Right lobe of liver (tissue), 6 donors: Measurements from ENCODE around the gene TSPAN5. TPM values are rescaled to one million over a fixed set of nuclear protein-coding genes. Genes with fewer than 3 reads are reported as not detected.

Experiments
- ATAC-seq, 4 donors: fragments of 200-7000 bp; cut with Tn5 transposase; one replicate each; pipeline ENCODE4 v1.9.1; 2020; ENCODE audit warnings: mild to moderate bottlenecking in 4 of 4, moderate library complexity in 4 of 4
- DNase-seq, 3 donors: peaks; one replicate each; pipeline ENCODE4 v3.0.0-alpha.2; 2020
- H3K27ac ChIP-seq, 3 donors: fragments of 200-600 bp; one replicate each; pipeline ENCODE4 v1.8.0; 2022
- H3K27me3 ChIP-seq, 2 donors: fragments of 200-600 bp; one replicate each; pipeline ENCODE4 v1.8.0; 2022
- H3K36me3 ChIP-seq, 4 donors: fragments of 200-600 bp; sonication (generic) in 1 of 4; one replicate each; pipeline versions ENCODE4 v1.5.1 to v1.8.0; 2017 to 2022; ENCODE audit warnings: control low read depth in 1 of 4
- H3K4me1 ChIP-seq, 4 donors: fragments of 200-600 bp; sonication (generic) in 1 of 4; one replicate each; pipeline versions ENCODE4 v1.5.1 to v1.8.0; 2017 to 2022; ENCODE audit warnings: control low read depth in 1 of 4
- H3K4me3 ChIP-seq, 3 donors: fragments of 200-600 bp; one replicate each; pipeline ENCODE4 v1.8.0; 2022
- H3K9me3 ChIP-seq, 4 donors: fragments of 200-600 bp; sonication (generic) in 1 of 4; one replicate each; pipeline versions ENCODE4 v1.5.1 to v1.8.0; 2017 to 2022; ENCODE audit warnings: control low read depth in 1 of 4
- POLR2A ChIP-seq: fragments of 450-650 bp; IDR thresholded peaks from one replicate; pipeline ENCODE4 v1.6.1; 2017; ENCODE audit warnings: antibody characterized with exemption, mild to moderate bottlenecking
- WGBS: methylation state at CpG from one replicate; pipeline ENCODE4 v1.1.6; 2018; ENCODE audit warnings: low coverage, low lambda C conversion rate; ENCODE audit not compliant: insufficient coverage; ENCODE audit errors: missing lambda C conversion rate; 5-methylcytosine and 5-hydroxymethylcytosine counted together
- intact Hi-C, 2 donors: fragments of 100-400 bp; cut with DNase I; formaldehyde crosslinking; loops; one replicate each; pipeline versions ENCODE4 v1.11.2 to v1.14.1; 2022
- total RNA-seq, 6 experiments: library from RNA; depleted of rRNA in 2 of 6; stranded (reverse); fragments of >200 nt in 2 of 6; fragmentation: NEBNext Ultra II Directional in 3 of 6; extraction: Animal tissue kit (Norgen Biotek cat#: 25700) in 3 of 6; gene quantifications; one replicate each; pipeline versions ENCODE4 v1.1.0 to v1.2.4, GENCODE V29; 2016 to 2023
- TF ChIP-seq, protein P1 (sequence below), 4 donors: fragments of 200-600 bp in 3 of 4; fragments of 450-650 bp in 1 of 4; IDR thresholded peaks; one replicate each; pipeline versions ENCODE4 v1.5.1 to v1.8.0; 2016 to 2022; ENCODE audit warnings: antibody characterized with exemption in 4 of 4, mild to moderate bottlenecking in 2 of 4
- donor health status: DM: no; HTN: yes; CAD: no.
- donor health status: DM: no; HTN: no; CAD: no.
- donor health status: DM: no; HTN: no; CAD: no.
- donor health status: DM: no; HTN: yes; CAD: no.
- donor health status: DM: no; HTN: yes; CAD: no.

TSPAN5 gene
- total RNA-seq, 6 experiments from 2014 or later: 0.12 to 1.2 (median 0.50) TPM

DNA sequence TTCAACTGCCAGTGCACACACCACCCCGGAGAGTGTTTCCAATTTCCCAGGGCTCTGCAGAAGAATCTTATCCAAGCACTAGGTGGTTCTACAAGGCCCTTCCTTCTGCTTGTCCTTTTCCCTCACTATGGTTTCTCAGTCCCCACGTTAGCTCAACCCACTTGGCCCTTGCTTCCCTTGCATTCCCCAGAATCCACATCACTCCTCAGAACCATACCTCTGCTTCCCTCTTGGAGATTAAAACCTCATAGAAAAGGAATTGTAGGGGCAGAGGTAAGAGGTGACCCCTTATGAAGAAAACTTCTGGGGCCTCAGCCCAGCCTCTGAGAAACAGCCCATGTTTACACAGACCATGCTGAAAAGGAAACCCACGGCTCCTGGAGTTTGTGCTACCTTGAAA is 42.4 kb downstream of the TSPAN5 start:
- Histone ChIP-seq H3K9me3 (no peaks in the 10 kb centered on the region), H3K27me3 (no peaks in the 10 kb centered on the region), H3K36me3 (no peaks in the 10 kb centered on the region), H3K4me3 (no peak overlapping the region), H3K4me1 (no peaks in the 10 kb centered on the region), H3K27ac (no peak overlapping the region)
- DNase-seq (no peak), ATAC-seq (no peak)
- 74% methylated on average over 3 of the region's 3 CpGs for WGBS
- TF ChIP-seq, protein P1, sequence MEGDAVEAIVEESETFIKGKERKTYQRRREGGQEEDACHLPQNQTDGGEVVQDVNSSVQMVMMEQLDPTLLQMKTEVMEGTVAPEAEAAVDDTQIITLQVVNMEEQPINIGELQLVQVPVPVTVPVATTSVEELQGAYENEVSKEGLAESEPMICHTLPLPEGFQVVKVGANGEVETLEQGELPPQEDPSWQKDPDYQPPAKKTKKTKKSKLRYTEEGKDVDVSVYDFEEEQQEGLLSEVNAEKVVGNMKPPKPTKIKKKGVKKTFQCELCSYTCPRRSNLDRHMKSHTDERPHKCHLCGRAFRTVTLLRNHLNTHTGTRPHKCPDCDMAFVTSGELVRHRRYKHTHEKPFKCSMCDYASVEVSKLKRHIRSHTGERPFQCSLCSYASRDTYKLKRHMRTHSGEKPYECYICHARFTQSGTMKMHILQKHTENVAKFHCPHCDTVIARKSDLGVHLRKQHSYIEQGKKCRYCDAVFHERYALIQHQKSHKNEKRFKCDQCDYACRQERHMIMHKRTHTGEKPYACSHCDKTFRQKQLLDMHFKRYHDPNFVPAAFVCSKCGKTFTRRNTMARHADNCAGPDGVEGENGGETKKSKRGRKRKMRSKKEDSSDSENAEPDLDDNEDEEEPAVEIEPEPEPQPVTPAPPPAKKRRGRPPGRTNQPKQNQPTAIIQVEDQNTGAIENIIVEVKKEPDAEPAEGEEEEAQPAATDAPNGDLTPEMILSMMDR (IDR thresholded peaks at IDR 0.05): no peak
- TF ChIP-seq POLR2A: no peak
- intact Hi-C loops: no loop called here

DNA sequence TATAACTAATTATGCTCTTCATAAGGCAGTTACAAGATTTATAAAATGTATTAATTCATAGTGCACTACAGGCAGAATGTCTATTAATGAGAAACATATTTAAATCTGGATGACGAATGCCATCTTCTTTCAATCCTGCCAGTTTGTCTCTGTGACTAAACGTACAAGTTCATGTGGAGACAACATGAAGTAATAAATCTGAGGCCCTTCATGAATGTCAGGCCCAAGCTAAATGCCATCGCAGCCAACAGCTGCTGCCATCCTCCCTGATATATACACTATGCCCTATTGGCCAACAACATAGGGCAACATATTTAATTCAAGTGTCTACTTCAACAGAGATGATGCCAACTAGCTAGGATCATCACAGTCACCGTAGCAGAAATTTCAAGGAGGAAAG is 43.7 kb downstream of the TSPAN5 start:
- ATAC-seq (no peak), DNase-seq (no peak)
- Histone ChIP-seq H3K4me3 (no peak overlapping the region), H3K4me1 (no peaks in the 10 kb centered on the region), H3K36me3 (no peaks in the 10 kb centered on the region), H3K9me3 (no peaks in the 10 kb centered on the region), H3K27me3 (no peaks in the 10 kb centered on the region), H3K27ac (no peak overlapping the region)
- TF ChIP-seq POLR2A: no peak
- TF ChIP-seq, protein P1 (IDR thresholded peaks at IDR 0.05): no peak
- WGBS: 76% methylated on average over 4 of the region's 4 CpGs
- intact Hi-C loops: no loop called here

DNA sequence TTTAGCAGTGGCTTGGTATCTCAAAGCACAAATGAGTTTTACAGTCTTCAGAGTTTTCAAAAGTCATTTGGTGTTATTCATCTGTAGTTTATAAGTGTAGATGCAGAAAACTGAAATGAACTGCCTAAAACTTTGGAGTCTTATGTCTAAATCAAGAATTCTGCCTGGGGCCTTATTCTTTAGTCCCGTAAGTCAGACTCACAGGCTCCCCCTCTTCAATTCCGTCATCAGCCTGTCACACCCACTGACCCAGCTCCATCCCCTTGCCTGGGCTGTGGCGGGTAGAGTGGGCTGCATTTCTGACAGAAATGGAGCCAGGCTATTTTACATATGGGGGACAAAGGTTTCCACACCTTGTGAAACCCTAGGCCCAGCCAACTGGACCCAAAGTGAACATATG is 44.3 kb downstream of the TSPAN5 start:
- no peaks in the 10 kb centered on the region for H3K4me1 ChIP-seq
- WGBS: 88% methylated on average over 3 of the region's 3 CpGs
- TF ChIP-seq, protein P1 (IDR thresholded peaks at IDR 0.05): no peak
- TF ChIP-seq POLR2A: no peak
- intact Hi-C loops: no loop called here
- ATAC-seq (no peak), DNase-seq (no peak)
- no peaks in the 10 kb centered on the region for H3K9me3 ChIP-seq
- H3K4me3 ChIP-seq: no peak overlapping the region
- no peaks in the 10 kb centered on the region for H3K27me3 ChIP-seq
- no peak overlapping the region for H3K27ac ChIP-seq
- H3K36me3 ChIP-seq: no peaks in the 10 kb centered on the region

DNA sequence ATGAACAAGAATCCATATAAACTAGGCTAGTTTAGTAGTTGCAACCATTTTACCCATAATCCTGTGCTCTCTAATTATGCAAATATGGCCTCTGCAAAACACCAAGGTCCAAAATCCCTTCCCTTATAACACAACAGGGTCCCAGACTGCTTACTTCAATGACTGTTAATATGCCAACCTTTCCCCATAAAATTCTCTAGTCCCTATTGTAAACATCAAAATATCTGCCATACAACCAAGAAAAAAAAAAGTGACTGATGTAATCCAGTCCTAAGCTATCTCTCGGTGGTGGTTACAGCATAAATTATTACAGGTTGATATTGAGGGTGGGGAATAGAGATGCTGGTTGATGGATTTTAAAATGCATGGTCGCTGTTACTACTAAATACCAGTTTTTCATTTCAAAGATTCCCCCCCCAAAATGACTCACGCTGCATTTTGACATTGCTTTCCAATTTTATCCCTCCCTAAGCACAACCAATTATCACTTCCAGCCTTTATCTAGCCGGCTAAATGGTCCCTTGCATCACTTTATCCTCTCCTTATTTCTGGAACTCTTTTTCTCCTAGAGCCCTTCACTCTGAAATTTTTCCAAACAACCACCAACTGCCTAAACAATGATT is 44.8 kb downstream of the TSPAN5 start:
- no peak for ATAC-seq
- Histone ChIP-seq H3K4me3 (no peak overlapping the region), H3K27me3 (no peaks in the 10 kb centered on the region), H3K27ac (no peak overlapping the region), H3K9me3 (no peaks in the 10 kb centered on the region), H3K4me1 (no peaks in the 10 kb centered on the region), H3K36me3 (no peaks in the 10 kb centered on the region)
- TF ChIP-seq POLR2A: no peak
- TF ChIP-seq, protein P1 (IDR thresholded peaks at IDR 0.05): no peak
- no peak for DNase-seq
- intact Hi-C loops: no loop called here
- 74% methylated on average over 4 of the region's 4 CpGs for WGBS
